ENCODE data around the gene PDGFRB. TPM values are rescaled to one million over a fixed set of nuclear protein-coding genes. Genes with fewer than 3 reads are reported as not detected.

The PDGFRB gene
- total RNA-seq, 1 experiment from 2014 or later: 9.4 TPM

DNA sequence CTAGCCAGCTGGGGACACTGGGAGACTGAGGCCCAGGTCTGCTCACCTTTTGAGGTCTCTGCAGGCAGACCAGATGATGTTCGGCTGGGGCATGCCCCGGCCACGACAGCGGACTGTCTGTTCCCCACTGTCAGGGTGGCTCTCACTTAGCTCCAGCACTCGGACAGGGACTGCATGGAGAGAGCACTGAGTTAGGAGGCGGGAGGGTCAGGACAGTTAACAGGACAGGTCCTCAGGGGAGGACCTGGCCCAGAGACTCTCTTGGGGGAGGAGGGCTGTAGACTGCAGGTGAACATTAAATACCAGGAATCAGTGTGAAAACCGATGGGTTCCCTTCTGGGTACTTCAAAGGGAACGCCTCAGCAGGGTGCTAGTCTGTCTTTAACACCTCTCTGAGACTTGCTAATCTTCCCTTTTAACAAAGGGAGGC is 25.1 kb downstream of the PDGFRB start:
- DNase-seq (ENCODE audit: low read depth): no peak

DNA sequence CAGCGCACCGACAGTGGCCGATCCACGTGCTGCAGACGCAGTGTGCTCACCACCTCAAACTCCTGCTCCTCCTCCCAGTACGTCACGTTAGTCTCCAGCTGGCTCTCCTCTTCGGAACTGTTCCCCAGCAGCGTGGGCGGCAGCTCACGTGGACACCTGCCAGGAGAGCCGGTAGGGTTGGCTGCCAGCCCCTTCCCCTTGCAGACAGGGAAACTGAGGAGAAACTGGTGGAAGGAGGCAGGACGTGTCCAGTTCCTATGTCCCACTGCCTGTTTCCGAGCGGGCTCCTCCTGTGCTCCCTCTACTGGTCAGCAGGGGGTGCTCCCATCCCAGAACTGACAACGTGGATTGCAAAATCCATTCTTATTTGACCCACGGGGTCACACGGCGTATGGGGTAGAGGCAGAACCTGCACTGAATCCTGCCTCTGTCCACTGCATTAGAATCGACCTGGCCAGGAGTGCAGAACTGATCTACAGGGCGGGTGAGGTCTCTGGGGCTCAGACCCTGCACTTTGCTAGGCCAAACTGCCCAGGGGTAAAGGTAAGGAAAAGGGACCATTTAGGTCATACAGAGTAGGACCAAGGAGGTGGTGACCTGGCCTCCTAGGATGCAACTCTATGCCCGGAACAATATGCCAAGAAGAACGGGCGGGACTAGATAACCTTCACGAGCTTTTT is 25.7 kb downstream of the PDGFRB start:
- peak; percentile 66 for DNase-seq (ENCODE audit: low read depth)

DNA sequence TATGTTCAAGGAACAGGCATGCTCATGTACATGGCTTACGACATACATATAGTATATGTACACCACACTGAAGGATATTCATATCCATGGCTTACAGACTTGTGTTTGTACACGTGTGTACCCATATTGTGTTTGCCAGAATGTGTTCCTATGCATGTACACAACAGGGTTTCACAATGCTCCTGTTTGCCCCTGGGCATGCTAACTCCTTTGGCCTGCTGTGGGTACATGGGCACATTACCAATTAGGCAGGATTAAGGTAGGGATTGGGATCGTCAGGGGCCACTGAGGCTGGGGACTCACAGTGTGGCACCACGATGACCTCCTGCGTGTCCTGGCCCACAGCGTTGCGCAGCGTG is 26.2 kb downstream of the PDGFRB start:
- no peak for DNase-seq (ENCODE audit: low read depth)

DNA sequence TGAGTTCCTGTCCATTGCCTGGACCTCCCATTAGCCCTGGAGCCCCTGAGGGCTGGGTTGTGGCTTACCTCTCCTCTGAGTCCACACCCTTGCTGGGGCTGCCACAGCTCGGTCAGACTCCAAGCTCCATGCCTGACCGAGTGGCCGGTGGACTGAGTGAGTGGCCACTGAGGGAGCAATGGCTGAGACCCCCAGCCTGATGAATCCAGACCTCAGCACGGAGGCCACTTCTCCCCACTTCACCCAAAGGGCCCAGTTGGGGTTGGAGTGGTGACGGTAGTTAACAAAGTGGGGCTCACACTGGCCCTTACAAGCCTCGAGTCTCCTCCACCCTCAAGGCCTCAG is 28.8 kb downstream of the PDGFRB start:
- no peak for DNase-seq (ENCODE audit: low read depth)

DNA sequence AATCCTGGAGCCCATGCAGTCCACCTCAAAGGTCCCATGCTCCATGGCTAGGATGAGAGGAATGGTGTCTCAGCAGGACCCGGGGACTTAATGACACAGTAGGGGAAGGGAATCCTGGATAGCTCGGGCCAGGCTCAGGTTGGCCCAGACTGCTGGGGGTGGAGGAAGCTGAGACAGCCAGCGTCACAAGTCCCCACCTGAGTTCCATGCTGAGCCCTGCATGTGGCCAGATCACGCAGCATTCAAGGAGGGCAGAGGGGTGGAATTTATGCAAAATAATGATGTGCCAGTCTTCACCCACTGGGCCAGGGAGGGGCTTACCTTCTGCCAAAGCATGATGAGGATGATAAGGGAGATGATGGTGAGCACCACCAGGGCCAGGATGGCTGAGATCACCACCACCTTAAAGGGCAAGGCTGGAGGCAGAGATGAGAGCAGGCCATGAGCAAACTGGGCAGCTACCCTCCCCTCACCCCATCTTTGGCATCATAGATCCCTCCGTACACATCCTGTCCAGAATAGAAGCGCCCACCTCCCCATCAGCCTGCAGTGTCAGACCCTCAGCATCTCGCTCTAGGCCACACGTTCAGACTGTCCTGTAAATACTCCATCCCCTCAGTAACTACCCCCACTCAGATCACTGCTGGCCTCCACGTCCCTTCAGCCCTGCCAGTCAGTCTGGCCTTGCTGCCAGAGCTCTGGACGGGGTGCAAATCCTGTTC is 29.3 kb downstream of the PDGFRB start:
- DNase-seq (ENCODE audit: low read depth): no peak

DNA sequence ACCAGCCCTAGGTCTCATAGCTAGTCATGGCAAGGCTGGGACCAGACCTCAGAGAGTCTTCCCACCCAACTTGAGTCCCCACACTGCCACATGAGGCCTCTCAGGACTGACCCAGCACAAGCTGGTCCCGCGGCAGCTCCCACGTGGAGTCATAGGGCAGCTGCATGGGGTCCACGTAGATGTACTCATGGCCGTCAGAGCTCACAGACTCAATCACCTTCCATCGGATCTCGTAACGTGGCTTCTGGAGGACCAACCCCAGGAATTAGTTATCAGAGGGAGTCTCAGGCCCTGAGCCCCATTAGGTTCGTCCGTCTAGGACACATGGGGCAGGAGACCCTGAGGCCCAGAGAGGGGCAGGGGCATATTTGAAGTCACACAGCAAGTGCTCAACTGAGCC is 30.3 kb downstream of the PDGFRB start:
- no peak for DNase-seq (ENCODE audit: low read depth)

DNA sequence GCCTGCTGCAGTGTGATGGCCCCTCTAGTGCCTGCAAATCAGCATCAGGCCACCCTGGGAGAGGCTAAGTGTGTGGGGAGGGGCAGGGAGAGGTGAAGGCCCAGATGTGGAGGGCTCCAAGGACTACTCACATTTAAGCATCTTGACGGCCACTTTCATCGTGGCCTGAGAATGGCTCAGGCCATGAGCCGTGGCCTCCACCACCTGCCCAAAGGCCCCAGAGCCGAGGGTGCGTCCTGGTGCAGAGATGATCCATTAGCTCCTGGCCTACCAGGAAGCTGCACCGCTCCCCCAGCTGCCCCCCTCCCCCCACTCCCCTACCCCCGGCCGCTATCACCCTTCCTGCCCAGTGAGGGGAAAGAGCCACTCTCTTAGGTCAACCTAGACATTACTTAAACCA is 31.0 kb downstream of the PDGFRB start:
- no peak for DNase-seq (ENCODE audit: low read depth)

DNA sequence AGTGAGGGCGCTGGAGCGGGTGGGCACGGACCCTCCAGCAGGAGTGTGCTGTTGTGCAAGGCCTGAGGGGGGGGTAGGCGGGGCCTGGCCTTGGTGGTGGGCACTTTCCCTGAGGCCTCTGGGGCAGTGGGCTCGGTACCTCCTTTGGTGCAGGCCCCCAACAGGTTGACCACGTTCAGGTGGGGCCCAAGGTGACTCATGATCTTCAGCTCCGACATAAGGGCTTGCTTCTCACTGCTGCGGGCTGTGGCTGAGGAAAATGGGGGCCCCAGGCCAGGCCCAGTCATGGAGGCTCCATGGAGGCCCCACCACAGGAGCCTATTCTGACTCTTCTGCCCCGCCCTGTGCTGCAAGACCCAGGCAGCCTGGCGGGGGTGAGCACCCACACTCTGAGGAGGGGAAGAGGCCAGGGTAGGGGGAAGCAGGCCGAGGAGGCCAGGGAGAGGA is 31.5 kb downstream of the PDGFRB start:
- no peak for DNase-seq (ENCODE audit: low read depth)

DNA sequence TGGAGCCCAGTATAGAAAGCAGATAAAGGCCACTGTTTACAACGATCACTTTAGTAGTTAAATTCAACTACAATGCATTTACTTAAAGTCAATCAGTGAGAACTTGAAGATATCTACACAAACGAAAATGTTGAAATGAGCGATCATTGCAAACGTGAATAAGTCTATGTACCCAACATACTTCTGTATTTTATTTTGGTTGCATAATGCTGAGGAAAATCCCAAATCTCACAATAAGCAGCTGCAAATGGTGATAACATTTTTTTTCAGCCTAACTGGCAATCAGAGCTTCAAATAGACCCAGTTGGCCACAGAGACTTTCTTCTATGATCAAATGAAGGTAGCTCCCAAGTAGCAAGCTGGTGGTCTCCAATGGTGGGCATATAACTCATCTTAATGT is 32.1 kb downstream of the PDGFRB start:
- no peak for DNase-seq (ENCODE audit: low read depth)

DNA sequence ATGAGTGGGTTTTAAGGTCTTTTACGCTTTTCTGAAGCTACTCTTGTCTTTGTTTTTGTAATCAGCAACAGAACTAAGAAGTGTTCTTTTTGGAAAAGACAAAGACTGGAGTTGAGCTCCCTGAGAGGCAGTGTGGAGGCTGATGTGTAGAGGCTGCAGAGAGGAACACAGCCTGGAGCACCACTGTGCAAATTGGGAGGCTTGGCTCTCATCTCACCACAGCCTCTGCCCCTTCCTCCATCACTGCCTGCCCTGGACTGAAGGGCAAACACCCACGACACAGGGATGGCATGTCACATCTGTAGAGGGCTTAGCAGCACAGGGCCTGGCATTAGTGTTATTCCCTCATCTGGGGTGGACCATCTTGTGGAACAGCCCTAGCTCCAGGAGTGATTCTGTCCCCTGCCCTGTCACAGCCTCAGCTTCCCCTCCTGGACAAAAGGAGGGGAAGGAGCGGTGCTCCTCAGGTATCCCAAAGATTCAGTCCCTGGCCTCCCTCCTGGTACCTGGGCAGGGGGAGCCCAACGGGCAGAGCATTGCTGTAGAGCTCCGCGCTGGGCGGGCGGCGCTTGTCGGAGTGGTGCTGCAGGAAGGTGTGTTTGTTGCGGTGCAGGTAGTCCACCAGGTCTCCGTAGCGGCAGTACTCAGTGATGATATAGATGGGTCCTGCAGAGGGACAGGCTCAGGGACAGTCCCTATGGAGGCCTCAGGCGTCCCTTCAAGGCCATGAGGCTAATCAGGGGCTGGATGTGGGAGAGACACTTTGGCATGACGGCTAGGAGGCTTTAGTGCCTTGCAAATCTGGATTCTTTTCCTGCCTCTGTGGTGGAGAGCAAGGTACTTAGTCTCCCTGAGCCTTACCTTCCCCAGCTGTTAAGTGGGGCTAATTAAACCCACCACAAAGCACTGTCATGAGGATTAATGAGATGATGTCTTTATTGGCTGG is 32.8 kb downstream of the PDGFRB start:
- DNase-seq (ENCODE audit: low read depth): no peak

DNA sequence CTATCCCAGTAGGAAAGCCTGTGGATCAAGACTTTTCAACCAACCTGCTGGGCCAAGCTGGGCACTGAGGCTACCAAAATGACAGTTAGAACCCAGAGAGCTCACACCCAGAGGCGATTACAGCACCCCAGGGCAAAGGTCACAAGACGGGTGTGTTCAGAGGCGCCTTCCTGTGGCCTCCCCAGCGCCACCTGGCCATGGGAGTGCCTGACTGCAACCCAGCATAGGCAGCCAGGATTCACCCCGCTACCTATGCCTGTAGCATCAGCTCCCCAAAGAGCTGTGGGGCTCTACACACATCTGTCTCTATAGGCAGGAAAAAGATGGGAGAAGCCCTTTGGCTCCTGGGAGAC is 33.5 kb downstream of the PDGFRB start:
- DNase-seq (ENCODE audit: low read depth): peak; percentile 57

DNA sequence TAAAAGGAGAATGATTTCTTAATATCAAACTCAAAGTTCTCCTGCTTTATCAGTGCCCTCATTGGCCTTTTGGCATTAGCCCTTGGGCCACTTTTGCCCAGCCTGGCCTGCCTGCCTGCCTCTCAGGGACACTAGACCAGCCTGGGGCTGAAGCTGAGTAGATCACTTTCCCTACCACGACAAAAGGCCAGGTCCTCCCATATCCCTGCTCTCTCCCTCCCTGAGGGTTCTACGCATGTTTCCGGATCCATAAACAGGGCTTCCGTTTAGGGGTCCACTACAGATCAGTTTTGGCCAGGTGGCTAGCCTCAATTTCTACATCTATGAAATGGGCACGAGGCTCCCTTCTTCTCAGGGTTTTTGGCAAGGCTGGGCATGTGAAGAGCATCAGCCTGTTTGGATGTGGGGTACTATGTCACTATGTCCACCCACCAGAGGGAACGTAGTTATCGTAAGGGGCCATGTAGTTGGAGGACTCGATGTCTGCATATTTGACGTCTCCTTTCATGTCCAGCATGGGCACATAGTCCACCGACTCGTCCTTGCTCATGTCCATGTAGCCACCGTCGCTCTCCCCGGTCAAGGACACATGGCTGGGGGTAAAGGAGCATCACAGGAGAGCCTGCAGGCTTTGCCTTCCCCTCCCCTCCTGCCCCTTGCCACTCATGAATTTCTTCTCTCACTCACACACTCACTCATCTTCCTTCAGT is 34.0 kb downstream of the PDGFRB start:
- DNase-seq (ENCODE audit: low read depth): no peak

DNA sequence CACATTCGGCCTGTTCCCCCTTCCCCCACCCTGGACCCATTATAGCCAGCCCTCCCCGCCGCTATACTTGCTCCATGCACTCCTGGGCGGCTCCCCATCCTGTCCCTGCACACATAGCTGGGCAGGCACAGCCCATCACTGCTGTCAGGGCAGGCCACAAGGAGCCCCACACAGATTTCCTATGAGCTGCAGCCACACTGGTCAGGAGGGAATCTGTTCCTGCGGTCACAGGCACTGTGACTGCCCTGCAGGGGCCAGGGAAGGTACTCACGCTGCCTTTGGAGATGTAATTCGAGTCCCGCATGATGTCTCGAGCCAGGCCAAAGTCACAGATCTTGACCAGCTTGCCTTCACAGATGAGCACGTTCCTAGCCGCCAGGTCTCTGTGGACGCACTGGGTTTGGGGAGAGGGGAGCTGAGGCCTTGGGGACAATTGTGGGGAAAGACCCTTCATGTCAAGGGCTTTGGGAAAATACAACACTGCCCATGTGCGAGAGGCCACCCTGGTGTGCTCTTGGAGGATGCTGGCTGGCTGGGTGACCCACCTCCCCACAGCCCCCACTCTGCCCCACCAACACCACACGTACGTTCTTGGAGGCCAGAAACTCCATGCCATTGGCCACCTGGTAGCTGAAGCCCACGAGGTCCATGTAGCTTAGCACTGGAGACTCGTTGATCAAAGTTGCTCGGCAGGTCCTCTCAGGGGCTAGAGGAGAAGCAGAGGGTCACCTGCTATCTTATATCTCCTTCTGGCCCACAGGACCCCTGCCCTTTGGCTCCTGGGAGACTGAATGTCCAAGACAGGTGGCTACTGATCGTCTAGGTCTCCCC is 34.8 kb downstream of the PDGFRB start:
- DNase-seq (ENCODE audit: low read depth): no peak

DNA sequence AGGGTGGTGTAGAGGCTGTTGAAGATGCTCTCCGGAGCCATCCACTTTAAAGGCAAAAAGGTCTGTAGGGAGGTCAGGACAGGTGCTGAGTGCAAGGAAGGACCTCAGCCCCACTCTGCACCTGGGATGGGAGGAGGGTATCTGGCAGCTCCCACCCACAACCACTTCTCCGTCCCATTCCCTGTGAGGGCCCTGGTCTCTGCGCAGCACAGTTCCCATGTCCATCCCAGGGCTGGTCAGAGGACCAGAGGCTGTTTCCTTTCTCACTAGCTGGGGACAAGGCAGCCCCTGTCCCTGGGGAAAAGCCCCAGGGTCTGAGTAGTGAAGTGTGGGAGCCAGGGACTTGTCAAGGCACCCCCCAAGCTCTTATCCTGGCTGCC is 35.6 kb downstream of the PDGFRB start:
- DNase-seq (ENCODE audit: low read depth): no peak

DNA sequence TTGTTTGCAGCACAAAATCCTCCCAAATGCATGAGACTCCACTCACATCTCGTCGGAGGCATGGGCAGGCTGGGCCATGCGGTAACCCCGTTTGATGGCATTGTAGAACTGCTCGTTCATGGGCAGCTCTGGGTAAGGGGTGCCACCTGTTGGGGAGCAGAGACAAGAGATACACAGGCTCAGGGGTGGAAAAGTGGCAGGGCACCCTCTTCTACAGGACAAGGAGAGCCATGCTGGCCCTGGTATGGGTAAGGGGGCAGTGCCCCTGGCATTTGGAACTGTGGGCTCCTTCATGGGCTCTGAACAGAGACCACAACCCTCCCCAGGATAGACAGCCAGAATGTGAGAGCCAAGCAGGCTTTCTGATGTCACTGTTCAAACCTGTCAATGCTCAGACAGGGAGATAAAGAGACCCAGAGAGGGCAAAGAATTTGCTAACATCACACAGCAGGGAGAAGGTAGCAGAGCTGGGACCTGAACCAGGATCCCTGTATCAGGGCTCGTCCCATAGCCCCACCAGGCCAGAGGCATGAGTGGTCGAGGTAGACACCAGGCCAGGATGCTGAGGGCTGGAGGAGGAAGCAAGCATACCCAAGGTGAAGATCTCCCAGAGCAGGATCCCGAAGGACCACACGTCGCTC is 36.1 kb downstream of the PDGFRB start:
- DNase-seq (ENCODE audit: low read depth): no peak

DNA sequence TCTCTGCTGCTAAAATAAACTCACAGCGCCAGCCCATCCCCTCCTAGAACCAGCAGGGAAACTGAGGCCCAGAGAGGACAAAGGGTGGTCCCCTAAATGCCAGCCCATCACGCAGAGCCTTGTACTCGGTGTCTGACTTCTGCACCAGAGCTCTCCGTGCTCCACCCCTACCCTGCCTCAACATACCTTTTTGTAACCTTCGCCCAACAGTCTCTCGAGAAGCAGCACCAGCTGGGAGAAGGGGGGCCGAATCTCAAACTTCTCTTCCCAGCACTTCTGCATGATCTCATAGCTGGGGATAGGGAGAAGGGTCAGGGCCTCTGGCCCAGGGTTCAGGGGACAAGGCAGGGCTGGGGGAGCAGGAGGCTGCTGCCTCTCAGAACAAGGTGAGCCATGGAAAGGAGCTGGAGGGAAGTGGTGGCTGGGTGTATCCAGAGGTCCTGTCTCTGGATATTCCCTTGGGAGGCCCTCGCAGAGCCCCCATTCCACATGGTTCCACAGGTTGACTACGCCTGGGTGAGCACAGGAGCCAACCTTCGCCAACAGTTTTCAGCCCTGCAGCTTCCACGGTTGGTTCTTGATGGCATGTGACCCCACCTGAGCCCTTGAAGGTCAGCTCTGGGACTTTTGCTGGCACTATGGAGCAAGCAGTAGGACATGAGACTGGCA is 37.0 kb downstream of the PDGFRB start:
- DNase-seq (ENCODE audit: low read depth): no peak

DNA sequence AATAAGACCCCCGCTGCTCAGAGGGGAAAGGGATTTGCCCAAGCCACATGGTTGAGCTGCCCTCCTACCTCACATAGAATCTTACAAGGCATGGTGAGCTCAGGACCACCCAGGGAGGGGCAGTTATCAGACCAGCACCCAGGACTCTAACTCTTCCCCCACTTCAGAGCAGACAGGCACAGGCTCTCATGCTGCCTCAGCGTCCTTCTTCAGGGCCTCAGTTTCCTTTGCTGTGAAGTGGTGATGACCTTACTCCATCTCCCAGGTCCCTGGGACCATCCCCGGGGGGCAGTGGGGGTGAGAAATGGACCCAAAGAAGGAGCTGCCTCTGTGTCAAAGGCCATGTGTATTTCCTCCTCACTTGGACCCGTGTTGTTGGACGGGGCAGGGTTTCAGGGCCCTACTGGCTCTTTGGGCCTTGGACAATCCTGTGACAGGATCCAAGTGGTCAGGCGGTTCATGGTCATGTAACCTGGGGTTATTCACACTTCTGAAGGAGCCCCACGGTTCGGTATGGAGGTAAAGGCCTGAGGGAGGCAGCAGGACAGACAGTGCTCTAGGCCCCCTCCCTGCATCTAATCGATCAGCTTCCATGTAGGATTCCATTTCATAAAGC is 37.6 kb downstream of the PDGFRB start:
- no peak for DNase-seq (ENCODE audit: low read depth)

DNA sequence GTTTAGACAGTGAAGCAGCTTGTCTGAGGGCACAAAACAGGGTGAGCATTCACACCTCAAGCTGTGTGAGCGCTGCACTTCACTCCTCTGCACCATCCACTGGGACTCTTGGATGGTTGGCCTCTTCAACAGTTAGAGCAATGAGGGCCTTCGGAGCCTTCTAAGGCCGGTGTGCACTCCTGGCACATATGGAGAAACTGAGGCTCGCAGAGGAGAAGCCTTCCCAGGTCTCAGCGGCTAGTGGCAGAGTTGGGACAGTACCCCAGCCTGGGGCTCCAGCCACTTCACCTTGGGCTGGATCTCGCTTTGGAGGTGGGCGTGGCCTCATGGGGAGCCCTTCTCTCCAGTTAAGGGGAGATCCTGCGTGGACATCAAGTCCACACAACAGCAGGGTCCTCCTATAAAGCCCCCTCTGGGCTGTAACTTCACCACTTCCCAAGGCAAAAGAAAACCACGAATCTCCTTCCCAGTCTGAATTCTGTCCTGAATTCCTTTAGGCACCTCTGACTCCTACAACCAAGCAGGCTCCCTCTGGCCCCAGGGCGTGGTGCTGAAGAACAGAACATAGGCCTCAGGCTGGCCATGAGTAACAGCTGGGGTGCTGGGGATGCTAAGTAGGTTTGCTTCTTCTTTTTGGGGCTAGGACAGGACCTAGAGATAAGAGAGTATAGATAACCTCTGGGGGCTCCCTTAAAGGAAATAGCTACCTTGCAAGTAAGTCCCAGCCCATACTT is 38.8 kb downstream of the PDGFRB start:
- DNase-seq (ENCODE audit: low read depth): no peak
